Stimulated activated CD4-positive, alpha-beta T cell treated with anti-CD3 and anti-CD28 coated beads, Interleukin-15, amount 100 ng/mL, for 24 hours (primary cell): ENCODE measurements around the gene TCP11L2.
A peak's percentile ranks its signal among the peaks of the same experiment; 100 is the strongest.
"Not testable (repeated sequence)": the region's sequence is repeated elsewhere in the genome, so short reads cannot be mapped to it uniquely, and the experiment has no call there.

Experiments
- DNase-seq: peaks from one replicate; pipeline ENCODE4 v3.0.0-alpha.2; 2020

Gene TCP11L2

DNA sequence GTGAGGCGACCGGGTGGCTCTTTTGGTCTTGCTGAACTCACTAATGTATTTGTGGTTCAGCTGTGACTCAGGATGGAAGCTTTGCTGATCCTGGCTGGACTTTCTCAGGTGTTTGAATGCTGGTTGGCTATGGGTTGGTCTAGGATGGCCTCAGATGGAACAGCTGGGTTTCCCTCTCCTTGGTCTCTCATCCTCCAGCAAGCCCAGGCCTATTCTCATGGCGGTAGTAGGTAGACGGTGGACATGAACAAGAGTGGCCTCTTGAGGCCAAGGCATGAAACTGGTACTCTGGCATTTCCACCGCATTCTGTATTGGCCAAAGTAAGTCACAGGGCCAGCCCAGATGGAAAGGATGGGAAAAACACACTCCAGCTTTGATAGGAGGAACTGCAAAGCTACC is 43.2 kb downstream of the TCP11L2 start:
- DNase-seq, result no peak

DNA sequence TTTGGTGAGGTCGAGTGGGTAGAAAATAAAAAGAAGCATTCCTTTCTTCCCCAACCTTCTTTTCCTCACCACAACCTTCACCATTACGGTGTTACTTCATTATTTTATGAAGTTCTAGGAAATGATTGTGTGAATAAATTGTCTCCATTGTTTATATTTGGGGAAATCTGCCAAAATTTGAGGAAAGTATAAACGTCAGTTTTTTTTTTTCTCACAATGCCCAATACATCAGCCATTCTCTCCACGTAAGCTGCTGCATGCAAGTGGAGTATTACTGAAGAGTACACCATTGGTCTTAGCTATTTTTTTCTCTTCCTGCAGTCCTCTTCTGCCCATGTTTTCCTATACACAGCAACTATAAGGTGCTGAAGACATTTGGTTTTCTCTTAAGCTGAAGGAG is 45.9 kb downstream of the TCP11L2 start:
- no peak for DNase-seq

DNA sequence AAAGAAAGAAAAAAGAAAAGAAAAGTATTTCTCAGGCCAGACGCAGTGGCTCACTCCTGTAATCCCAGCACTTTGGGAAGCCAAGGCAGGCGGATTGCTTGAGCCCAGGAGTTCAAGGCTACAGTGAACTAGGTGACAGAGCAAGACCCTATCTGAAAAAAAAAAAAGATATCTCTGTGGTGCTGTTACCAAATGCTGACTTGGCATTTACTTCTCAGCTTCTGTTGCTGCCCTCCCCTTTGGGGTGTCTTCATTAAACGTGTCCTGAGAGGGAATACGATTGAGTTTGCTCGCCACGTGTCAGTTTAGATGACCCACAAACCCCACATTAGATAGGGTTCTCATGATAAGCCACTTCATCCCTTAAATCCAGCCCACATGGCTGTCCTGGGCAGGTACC is 50.6 kb downstream of the TCP11L2 start:
- DNase-seq, result no peak

GRCh38 chr12:106357549-106358395 is 55.2 kb downstream of the TCP11L2 start, which contains the start of gene POLR3B:
POLR3B (plus strand) TSS chr12:106357748; CDS start chr12:106357880, 132 bp downstream.
- DNase-seq, result peak; percentile 97

DNA sequence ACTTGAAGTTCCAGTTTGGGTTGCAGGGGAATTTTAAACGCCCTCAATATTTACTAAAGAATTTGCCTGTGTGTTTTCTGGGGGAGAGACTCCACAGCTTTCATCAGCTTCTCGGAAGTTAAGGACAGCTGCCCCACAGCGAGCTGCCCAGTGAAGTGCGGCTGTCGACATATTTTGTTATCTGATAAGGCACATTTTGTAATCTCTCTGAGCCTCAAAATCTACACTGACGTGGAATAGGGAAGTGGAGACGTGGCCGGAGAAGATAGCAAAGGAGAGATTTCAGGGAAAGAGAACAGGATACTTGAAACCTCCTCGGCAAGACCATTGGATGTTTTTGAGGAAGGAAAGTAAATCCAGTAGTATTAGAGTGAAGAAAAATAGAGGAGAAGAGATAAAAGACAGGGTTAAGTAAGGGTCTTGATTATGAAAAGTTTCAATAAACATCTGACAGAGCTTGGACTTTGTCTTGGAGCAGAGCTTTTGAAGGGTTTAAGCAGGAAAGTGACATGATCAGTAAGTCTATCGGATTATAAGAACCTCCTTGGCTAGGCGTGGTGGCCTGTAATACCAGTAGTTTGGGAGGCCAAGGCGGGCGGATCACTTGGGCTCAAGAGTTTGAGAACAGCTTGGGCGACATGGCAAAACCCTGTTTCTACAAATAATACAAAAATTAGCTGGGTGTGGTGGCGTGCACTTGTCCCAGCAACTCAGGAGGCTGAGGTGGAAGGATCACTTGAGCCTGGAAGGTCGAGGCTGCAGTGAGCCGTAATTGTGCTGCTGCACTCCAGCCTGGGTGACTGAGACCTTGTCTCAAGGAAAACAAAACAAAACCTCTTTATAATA is 56.1 kb downstream of the TCP11L2 start:
- DNase-seq, result no peak

DNA sequence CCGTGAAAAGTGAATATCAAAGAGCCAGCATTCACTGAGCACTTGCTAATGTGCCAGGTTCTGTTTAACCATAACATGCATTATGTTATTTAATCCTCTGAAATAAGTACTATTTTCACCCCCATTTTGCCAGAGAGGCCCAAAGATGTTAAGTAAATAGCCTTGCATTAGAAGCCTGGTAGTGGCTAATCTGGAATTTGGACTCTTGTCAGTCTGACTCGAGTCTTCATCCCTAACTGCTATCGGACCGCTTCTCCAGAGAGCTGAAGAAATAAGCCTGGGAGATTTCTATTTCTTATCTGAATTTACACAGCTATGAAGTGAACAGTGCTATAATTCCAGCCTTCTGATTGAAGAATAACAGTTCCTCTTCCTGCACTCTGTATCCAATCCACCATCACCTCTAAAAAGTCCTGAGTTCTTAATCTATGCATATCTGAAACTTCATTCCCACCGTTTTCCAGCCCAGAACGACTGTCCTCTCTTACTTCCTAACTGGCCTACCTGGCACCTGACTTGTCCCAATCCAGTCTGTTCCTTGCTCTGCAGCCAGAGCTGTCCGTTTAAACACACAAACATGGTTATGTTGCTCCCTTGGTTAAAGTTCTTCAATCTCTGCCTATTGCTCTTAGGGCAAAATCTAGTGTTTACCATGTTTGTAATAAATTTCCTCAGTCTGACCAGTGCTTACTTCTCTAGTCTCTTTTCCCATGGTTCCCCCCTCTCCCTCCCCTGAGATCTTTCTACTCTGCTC is 57.3 kb downstream of the TCP11L2 start:
- DNase-seq, result no peak

DNA sequence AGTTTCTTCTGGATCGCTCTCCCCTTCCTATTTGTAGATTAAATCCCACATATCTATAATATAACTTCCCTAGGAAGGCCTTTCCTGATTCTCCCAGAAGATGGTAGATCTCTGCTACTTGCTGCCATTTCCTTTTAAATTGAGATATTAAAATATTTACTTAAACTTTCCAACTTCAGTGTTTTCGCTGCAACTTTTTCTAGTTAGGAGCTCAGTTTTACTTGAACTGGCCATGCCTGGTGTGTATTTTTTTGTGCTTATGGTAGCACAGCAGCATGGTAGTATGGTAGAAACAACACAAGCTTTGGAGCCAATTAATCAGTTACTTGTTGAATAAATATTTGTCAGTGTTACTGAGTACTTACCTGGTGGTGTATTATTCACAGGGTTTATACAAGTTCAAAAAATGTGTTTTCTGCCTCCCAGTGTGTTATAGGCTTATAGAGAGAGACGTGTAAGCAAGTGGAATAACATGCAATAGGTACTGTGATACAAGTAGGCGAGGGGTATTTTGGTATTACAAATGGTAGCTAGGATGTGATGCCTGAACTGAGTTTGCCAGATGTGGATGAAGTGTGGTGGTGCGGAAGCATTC is 58.0 kb downstream of the TCP11L2 start:
- no peak for DNase-seq

GRCh38 chr12:106362971-106363370 is 60.4 kb downstream of the TCP11L2 start:
- DNase-seq, result no peak

- no peak for DNase-seq
Measured at GRCh38 chr12:106364261-106364660, 61.7 kb downstream of the TCP11L2 start.

DNA sequence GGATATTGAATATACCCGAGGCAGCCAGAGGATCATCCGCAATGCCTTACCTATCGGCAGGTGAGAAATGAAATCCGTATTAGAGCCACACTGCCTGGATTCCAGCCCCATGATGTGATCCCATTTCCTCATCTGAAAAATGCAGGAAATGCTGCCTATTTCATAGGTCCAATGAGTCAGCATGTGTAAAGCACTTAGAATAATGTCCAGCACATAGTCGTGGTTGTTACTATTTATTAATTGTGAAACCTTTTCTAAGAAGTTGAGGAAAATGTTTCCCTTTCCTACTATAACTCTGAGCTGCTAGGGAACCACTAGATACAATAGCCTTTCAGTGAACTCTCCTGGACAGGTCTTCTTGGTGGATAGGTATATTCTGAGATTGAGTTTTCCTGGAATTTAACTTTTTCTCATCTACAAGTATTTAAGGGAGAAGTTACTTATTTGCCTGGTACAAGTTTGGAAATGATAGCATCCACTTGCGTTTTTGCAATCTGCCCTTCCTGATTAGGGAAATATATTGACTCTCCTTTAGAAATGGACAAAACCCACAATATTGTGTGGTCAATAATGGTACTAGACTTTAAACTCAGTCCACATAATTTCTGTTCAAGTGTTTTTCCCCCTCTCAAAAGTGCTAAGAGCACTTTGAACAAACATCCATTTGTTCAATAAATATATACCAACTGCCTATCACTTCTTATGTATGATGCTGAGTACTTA is 67.3 kb downstream of the TCP11L2 start:
- no peak for DNase-seq

DNA sequence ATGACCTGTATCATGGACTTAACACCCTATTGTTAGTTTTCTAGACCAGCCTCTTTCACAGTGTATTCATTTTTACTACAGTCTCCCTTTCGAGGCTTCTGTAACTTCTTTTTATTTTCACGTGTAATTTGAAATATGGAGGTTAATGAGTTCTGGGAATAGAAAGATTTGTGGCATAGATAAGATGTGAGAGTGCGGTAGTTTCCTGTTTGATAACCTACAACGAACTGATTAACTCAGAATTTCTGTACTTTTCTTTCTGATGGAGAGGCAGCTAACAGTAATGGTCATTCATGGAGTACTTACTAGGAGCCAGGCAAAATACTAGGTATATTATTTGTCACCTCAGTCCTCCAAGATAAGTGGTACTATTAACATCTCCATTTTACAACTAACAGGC is 76.3 kb downstream of the TCP11L2 start:
- no peak for DNase-seq

DNA sequence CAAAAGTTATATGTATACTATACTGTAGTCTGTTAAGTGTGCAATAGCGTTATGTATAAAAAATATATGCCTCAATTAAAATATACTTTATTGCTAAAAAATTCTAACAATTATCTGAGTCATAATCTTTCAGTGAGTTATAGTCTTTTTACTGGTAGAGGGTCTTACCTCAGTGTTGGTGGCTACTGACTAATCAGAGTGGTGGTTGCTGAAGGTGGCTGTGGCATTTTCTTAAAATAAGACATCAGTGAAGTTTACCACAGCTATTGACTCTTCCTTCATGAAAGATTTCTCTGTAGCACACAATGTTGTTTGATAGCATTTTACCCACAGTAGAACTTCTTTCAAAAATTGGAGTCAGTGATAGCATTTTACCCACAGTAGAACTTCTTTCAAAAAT is 78.4 kb downstream of the TCP11L2 start:
- DNase-seq, result no peak

GRCh38 chr12:106381866-106382265 is 79.3 kb downstream of the TCP11L2 start:
- DNase-seq, result not testable (repeated sequence)

GRCh38 chr12:106386813-106387535 is 84.4 kb downstream of the TCP11L2 start:
- no peak for DNase-seq

DNA sequence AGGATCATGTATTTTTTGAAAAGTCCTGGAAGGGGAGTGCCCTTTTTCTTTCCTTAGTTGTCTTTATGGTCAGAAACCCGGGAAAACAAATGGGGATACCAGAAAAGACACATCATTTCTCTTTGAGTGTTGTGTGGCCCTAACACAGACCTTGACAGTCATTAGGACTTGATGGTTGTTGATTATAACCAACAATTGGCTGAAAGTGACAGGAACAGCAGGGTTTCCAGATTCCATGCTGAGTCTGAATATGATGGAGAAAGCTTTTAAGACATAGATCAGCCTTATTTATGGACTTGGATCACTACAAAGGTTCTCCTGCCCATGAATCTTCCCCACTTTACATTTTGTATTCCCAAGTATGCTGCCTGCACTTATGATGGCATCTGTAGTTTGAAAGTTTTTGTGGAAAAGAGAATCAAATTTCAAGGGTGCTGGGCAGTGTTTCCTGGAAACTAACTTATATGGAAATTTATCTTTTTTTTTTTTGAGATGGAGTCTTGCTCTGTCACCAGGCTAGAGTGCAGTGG is 85.4 kb downstream of the TCP11L2 start:
- no peak for DNase-seq

DNA sequence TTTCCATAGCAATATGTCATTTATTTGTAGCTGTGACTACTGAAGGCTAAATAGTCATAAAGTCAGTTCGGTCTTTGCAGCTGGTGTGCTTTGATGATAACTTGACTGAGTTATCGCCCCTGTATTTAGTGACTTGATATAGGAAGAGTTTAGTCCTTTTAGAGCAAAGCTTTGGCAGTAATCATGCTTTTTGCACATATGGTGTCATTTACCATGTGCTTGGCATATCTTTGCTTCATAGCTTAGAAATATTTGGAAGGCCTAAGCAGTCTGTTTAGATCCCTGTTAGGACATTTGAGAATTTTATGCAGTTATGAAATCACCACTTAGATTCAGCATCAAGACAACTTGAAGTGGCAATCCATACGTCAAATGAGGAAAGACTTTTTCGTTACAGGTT is 86.6 kb downstream of the TCP11L2 start:
- no peak for DNase-seq

- no peak for DNase-seq
Measured at GRCh38 chr12:106392759-106393158, 90.2 kb downstream of the TCP11L2 start.
